GF-D8 (cell line): ENCODE results near the gene TXNDC15.
"Not testable (repeated sequence)": the region's sequence is repeated elsewhere in the genome, so short reads cannot be mapped to it uniquely, and the experiment has no call there.

Experiments
- DNase-seq: peaks from one replicate; lab custom pipeline; 2025; lab: John Stamatoyannopoulos, UW

The TXNDC15 gene, protein sequence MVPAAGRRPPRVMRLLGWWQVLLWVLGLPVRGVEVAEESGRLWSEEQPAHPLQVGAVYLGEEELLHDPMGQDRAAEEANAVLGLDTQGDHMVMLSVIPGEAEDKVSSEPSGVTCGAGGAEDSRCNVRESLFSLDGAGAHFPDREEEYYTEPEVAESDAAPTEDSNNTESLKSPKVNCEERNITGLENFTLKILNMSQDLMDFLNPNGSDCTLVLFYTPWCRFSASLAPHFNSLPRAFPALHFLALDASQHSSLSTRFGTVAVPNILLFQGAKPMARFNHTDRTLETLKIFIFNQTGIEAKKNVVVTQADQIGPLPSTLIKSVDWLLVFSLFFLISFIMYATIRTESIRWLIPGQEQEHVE

DNA sequence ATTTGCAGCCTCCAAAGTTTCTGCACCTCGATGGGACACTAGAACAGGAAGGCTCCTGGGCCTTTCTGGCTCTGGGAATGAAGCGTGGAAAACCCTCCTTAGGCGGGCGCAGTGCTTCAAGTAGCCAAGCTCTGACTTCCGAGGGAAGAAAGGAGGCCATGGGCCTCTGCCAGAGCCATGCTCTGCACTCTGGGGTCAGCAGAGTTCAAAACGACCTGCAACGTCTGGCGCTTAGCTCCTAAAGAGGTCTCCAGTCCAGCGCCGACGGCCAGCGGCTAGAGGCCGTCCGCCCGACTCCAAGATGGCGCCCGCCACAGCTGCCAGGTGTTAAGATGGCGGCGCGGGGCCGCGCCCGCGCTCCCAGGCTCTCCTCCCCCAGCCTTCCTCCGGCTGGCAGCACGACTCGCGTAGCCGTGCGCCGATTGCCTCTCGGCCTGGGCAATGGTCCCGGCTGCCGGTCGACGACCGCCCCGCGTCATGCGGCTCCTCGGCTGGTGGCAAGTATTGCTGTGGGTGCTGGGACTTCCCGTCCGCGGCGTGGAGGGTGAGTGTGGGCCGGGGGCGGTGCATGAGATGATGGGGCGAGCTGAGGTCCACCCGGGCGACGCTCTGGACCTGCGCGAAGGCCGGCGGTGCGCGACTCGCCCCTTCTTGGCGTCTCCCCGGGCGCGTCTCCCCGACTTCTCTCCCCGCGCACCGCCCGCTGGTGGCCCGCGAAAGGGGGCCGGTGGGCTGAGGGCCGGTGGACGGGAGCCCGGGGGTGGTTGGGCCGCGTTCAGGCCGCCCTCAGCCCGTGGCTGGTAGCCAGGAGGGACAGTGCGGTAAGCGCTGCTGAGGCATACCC lies at the start of gene TXNDC15:
Gene TXNDC15 (plus strand): TSS at position 385 of the 844 bp plus-strand sequence. CDS start 57 bp downstream, at position 442.
- peak; percentile 14 for DNase-seq

DNA sequence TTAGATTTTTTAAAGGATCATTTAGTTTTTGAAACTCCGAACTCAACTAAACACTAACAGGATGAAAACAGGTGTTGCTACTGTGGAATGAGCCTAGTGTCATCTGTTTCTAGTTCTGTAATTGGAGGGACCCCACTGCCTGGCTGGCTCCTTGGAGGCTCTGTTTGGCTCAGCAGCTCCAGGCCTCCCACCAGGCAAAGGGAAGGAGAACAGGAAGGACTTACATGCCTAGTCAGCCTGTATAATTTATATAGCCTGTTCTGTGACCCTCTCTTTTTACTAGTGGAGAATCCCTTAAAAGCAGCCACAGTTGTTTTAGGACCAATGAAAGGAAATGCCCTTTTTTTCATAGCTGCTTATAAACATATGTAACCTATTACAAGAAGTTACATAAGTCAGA lies 49.5 kb upstream of the TXNDC15 start:
- DNase-seq = no peak

DNA sequence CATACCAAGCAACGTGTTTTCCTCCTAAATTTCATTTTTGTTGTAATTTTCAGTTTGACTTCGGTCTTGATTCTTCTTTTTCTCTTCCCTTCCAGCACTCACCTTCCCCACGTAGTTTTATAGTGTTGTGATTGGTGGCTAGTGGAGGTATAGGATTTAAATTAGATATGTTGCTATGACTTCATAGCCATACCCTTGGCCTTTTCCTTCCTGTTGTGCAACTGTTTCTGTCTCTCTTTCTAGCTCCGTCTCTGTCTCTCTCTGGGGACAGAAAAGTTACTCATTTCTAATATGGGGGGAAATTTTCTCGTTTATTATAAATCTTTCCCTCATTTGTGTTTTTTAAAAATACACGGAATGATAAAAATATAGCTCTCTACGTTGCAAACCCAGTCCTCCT lies 49.0 kb upstream of the TXNDC15 start:
- no peak for DNase-seq

DNA sequence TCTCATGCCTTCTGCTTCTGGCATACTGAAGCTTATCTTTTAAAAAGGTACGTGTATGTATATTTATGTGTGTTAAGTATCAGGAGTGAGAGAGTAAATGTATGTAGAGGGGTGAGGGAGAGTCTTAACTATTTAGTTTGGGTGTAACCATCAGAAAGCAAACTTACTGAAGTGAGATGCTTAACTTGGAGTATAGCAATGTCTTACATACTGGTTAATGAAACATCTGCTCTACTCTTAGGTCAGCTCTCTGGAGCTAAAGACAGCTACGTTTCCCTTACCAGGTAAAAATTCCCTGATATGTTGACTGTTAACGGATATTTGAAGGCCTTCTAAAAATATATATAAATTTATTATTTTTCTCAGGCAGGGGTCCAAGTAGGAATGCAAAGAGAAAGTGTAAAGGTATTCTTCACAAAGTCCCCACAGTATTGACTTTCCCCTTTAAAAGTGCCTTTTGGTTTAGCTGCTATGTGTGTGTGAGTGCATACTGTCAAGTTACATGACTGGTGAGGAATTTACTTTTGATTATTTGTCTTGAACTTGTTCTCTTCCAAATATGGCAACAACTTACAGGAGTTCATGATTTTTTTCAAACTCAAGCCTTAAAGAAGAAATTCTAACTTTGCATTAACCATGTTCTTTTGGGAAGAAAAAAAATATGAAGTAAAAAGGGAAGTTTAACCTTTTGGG lies 40.7 kb upstream of the TXNDC15 start:
- no peak for DNase-seq

DNA sequence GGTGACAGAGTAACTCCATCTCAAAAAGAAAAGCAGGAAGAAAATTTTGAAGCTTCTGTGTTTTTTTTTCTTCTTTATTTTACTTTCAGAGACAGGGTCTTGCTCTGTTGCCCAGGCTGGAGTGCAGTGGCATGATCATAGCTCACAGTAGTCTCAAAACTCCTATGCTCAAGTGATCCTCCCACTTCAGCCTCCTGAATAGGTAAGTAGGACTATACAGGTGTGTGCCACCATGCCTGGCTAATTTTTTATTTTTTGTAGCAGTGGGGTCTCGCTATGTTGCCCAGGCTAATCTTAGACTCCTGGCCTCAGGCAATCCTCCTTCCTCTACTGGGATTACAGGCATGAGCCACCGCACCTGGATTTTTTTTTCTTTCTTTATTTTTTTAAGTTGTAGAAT lies 38.5 kb upstream of the TXNDC15 start:
- no peak for DNase-seq

DNA sequence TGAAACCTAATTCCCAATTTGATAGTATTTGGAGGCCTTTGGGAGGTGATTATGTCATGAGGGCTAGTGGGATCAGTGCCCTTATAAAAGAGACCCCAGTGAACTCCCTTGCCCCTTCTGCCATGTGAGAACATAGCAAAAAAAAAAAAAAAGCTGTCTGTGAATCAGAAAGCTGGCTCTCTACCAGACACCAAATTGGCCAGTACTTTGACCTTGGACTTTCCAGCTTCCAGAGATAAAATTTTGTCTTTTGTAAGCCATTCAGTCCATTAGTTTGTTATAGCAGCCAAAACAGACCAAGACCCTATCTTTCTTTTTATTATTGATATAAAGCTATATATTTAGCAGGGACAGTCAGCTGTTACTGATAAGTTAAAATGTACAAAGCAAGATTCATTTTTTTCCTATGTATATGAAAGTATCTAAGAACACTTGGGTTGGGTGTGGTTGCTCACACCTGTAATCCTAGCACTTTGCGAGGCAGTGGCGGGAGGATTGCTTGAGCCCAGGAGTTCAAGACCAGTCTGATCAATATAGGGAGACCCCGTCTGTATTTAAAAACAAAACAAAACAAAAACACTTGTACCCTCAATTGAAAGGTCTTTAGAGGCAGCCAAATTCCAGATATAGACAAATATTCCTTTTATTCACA lies 36.5 kb upstream of the TXNDC15 start:
- DNase-seq = no peak

DNA sequence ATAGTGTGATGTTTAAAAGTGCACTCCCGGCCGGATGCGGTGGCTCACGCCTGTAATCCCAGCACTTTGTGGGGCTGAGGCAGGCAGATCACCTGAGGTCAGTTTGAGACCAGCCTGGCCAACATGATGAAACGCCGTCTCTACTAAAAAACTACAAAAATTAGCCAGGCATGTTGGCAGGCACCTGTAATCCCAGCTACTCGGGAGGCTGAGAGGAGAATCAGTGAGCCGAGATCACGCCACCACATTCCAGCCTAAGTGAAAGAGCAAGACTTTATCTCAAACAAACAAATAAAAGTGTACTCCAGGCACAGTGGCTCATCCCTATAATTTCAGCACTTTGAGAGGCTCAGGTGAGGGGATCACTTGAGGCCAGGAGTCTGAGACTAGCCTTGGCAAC lies 35.8 kb upstream of the TXNDC15 start:
- DNase-seq = not testable (repeated sequence)

DNA sequence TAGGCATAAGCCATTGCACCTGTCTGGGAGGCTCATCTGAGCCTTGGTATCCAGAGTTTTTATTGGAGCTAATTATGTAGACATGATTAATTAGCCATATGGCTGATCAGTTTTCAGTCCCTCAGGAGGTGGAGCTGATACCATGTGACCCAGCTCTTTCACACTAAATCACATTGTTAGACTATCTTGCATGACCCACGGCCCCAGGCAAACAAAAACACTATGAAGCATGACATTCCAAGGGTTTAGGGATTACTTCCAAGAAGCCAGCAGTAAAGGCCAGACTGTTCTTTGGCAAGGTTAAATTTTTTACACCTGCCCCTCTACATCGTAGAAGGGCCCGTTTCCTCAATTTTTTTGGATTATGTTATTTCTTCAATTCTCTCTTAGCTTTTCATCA lies 33.4 kb upstream of the TXNDC15 start:
- DNase-seq = no peak

DNA sequence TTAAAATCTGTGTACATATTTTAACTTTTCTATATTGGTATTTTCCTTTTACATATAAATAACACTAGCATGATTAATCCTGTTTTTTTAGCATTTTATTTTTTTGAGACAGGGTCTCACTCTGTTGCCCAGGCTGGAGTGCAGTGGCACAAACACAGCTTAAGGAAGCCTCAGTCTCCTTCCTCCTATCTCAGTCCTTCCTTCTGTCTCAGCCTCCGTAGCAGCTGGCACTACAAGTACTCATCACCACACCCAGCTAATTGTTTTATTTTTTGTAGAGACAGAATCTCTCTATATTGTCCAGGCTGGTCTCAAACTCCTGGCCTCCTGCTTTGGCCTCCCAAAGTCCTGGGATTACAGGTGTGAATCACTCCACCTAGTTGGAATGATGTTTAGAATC lies 29.9 kb upstream of the TXNDC15 start:
- no peak for DNase-seq

DNA sequence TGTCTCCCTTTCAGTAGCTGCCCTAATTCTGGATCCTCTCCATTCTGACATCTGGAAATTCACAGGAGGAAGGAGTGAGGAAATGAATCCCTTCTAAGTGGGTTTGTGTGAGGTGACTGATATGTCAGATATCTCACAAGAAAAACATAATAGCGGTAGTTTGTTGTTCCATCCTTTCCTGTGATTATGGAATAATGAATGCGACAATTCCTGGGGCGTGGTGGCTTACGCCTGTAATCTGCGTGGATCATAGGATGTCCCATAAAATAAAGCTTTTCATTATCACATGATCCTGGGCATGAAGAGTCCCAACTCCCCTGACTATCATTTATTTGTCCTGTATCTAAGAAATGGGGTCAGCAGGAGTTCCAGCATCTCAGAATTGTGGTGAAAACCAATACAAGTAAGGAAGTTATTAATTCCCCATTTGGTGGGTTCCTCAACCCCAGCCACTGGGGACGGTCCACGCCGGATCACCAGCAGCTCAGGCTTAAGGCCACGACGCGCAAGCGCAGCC lies 28.8 kb upstream of the TXNDC15 start:
- no peak for DNase-seq

DNA sequence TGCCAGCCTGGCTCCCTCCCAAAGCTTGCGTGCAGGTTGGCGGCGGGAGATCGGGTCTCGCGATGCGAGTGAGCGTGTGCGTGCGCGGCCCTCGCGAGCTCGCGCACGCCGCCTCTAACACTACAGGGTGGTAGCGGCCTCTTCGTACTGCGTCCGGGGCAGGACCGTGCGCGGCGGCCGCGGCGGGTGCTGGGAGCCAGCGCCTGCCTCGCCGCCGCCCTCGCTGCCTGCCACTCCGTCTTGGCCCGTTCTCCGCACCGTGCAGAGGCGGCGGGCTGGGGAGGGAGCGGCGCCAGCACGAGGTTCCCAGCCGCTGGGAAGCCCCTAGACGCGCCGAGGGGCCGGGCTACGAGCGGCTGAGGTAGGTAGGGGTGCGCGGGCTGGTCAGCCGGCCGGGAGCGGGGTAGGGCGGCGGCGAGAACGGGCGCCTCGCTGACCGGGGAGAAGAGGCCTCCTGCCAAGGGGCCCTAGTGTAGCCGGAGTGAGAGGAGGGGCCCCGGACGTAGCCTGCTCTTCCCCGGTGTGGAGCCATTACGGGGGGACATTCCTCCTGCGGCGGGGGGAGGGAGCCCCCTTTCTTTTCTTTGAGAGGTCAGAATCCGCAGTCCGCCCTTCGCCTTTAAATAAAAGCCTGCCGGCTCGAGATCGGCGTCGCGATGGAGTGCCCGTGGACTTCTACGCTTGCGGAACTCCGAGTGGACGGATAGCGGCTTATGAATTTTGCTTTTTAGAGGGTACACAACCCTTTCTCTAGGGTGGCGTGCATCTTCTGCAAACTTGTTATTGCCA lies 28.1 kb upstream of the TXNDC15 start, which contains the start of gene C5orf24:
Gene C5orf24 (plus strand): TSS at position 117 of the 789 bp plus-strand sequence. CDS start 8,933 bp downstream, outside the sequence.
- DNase-seq = peak; percentile 69

DNA sequence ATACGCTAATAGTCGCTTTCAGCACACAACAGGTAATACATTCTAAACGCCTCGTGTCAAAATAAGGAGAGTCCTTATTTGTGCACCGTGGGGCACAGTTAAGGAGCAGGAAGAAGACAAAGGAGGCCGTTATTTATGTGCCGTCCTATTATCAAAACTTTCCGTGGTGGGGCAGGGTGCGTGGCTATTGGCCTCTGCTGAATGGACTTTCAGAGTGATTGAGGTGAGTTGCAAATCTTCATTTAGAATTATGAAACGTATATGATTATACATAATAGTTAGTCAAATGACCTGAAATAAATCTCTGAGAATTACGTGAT lies 27.6 kb upstream of the TXNDC15 start:
- peak; percentile 0 for DNase-seq

DNA sequence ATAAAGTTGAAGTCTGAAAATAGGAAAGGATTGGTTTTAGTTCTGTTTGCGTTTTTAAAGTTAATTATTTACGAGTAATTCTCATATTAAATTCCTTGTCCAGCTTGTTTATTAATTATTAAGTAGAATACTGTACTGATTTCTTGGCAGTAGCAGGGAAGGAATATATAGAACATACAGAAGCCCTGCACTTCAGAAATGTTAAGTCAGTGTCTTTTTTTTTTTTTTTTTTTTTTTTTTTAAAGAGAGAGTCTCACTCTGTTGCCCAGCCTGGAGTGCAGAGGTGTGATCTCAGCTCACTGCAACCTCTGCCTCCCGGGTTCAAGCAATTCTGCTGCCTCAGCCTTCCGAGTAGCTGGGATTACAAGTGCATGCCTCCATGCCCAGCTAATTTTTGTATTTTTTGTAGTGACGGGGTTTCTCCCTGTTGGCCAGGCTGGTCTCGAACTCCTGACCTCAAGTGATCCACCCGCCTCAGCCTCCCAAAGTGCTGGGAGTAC lies 24.7 kb upstream of the TXNDC15 start:
- DNase-seq = not testable (repeated sequence)

DNA sequence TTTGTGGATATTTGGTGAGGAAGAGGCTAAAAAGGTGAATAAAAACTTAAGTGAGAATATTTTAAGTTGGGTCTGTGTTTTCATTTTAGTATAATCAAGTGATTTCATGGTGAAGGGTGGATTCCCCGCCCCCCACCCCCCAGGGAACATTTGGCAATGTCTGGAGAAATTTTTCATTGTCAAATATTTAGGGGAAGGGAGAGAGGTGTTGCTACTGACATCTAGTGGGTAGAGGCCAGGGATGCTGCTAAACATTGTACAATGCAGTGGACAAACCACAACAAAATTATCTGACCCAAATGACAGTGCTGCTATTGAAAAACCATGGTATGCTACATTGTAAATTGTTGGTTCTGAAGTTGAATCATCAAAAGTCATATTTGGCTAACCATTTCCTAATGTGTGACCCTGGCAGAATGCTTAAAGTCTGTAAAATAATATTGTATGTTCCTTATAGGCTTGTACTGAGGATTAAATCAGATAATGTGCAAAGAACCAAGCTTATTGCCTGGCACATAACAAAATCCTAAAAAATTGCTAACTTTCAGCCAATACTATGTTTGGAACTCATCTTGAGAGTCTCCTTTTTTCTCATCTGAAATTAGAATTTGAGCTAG lies 22.8 kb upstream of the TXNDC15 start:
- no peak for DNase-seq

DNA sequence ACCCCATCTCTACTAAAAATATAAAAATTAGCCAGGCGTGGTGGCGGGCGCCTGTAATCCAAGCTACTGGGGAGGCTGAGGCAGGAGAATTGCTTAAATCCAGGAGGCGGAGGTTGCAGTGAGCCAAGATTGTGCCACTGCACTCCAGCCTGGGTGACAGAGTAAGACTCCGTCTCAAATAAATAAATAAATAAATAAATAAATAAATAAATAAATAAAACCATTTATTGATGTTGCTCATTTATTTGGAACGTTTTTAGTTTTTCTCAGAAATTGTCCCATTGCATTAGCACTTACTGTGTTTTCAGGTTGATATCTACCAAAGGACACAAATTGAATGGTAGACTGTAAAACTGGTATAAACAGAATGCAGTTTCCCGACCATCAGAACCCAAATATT lies 17.7 kb upstream of the TXNDC15 start:
- DNase-seq = not testable (repeated sequence)

DNA sequence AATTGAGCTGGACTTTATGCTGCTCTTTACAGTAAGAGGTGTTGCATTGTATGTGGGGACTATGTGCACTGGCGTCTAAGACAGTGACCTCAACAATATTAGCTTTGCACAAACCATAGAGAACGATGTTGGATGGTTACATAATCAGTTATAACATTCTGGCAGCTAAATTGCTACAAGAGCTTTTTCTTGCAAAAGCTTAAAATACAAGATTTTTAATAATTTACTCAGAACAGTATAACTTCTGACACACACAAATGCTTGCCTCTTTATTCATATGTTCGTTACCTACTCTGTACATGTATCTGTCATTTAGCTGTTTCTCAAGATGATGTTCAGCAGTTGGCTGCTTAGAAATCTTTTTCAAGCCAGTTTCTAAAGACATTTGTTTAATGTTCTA lies 16.8 kb upstream of the TXNDC15 start:
- DNase-seq = no peak

DNA sequence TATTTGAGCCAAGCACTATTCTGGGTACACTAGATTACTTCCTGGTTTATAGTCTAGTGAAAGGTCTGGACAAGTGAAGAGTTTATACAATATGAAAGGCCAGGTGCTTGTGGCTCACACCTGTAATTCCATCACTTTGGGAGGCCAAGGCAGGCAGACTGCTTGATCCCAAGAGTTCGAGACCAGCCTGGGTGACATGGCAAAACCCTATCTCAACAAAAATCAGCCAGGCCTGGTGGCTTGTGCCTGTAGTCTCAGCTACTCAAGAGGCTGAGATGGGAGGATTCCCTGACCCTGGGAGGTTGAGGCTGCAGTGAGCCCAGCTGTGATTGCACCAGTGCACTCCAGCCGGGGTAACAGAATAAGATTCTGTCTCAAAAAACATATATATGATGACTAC lies 9.5 kb upstream of the TXNDC15 start:
- no peak for DNase-seq

DNA sequence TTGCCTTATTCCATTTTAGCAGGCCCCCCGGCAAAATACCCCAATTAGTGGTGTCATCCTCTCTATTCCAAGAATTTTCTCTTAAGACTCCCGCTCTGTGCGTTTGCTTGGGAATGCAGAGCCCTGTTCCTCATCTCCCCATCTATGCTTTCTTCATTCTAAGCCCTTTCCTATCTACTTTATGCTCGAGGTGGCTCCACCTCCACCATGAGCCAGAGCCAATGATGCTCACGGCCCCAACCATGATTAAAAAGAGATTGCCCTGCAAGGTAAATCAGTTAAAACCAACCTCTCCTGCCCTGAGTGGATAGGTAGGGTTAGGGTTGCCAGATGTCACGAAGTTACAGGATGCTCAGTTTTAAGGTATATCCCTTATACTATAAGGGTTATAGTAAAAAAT lies 677 bp upstream of the TXNDC15 start:
- DNase-seq = no peak

DNA sequence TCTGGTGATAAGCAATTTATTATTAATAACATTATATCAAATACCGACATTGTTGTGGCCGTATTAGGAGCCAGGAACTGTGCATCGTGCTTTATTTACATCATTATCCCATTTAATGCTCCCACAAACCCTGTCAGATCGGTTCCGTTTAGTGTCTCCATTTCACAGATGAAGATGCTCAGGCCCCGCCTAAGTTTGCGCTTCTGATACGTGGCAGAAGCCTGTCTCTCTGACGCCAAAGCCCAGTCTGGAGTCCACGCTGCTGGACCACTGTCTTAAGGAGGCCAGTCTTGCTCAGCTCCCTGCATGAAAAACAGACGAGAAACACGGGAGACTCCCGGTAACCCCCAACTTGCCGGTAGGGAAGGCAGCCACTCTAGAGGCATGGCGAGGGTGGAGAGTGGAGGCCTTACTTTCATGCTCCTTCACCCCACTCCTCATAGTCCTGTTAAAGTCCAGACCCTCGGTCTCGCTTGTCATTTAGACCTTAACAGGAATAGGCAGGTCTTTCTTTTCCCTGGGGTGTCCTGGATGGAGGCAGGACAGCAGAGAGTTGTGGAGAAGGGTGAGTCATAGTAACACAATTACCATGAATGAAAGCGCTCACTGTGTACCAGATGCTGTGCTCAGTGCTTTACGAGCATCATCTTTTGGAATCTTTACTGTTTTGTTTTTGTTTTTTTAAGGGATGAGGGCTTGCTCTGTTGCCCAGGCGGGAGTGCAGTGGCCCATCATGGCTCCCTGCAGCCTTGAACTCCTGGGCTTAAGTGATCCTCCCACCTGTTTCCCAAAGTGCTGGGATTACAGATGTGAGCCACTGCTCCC lies 872 bp downstream of the TXNDC15 start:
- DNase-seq = no peak

DNA sequence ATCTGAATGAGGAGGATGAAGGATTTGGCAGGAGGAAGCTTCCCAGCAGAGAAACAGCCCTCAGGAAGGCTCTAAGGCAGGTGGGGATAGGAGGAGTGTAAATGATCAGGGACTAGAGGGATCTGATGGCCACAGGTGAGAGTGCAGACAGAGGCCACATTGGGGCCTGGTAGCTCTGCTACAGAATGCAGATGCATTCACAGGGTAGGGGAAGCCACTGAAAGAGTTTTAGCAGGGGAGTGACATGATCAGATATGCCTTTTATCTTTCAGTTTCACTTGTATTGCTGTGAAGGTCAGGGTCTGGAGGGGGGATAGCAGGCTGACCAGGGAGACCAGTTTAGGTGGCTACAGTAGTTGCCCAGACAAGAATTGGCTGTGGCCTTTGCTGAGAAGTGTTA lies 3.0 kb downstream of the TXNDC15 start:
- no peak for DNase-seq
